GM18951 (cell line): Measurements from ENCODE around the gene TCF7L1.
"Not testable (repeated sequence)": the region's sequence is repeated elsewhere in the genome, so short reads cannot be mapped to it uniquely, and the experiment has no call there.

Experiments
- POLR2A ChIP-seq: IDR thresholded peaks from 4 replicates; pipeline ENCODE4 v1.6.1; 2011; ENCODE audit warnings: mild to moderate bottlenecking; ENCODE audit not compliant: insufficient read length, insufficient read depth; ENCODE audit errors: extremely low read depth
- in situ Hi-C: fragments of 300-500 bp; cut with MboI; formaldehyde crosslinking; loops from one replicate; pipeline ENCODE4 v1.12.0; 2022; ENCODE audit warnings: low sequenced_read_pairs, mixed read lengths, inconsistent platforms; ENCODE audit not compliant: unreplicated experiment

The TCF7L1 gene

DNA sequence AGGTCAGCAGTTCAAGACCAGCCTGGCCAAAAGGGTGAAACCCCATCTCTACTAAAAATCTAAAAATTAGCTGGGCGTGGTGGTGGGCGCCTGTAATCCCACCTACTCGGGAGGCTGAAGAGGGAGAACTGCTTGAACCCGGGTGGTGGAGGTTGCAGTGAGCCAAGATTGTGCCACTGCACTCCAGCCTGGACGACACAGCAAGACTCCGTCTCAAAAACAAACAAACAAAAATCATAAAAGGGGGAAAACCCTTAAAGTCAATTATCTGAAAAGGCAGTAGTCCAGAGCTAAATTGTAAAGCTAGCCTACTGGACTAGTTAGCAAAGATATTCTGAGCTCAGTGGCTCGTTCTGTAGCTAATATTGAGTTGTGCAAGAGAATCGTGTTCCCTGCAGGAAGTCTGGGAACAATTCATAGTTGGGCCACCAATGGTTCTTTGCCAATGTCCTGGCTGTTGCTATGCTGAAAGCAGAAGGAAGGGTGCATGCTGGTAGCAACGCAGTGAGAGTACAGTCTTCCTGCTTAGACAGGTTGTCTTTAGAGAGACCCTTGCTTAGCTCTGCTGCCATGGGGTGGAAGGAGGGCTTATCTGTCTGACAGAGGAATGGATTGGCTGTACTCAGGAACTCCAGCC, 190.3 kb downstream of the TCF7L1 start:
- TF ChIP-seq POLR2A: no peak
- in situ Hi-C loops: no loop called here

GRCh38 chr2:85323988-85324367, 190.8 kb downstream of the TCF7L1 start:
- in situ Hi-C loops: not testable (repeated sequence)

DNA sequence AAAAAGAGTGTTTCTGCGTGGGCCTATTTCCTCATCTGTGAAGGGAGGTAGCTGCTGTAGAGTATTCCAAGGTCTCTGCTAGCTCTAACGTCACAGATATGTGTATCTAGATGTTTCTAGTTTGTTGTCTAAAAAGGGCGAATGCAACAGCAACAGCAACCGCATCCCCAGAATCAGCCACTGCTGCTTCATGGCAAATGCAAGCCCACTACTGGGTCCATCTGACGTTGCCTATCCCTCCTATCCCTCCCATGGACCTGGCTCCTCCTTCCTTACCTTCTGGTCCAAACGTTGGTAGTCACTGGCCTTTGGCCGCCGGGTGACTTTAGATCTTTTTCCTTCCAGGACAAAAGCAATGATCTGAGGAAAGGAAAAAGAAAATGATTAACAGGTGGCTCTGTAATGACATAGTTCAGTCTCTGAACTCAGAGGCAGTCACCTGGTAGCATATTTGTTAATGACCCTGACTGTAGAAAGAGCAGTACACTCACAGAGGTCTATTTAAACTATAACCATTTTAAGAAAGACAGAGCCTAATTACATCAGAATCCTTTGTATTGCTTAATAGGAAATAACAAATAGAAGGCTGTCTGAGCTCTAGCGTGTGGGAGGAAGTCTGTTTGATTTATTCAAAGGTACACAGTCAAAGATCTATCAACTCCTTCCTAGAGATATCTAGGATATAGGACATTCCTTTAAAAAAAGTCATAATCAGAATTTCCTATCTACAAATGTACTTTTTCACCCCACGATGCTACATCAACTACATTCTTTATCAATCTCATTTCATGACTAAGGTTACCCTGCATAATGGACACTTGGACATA, 191.7 kb downstream of the TCF7L1 start:
- in situ Hi-C loops: no loop called here
- no peak for TF ChIP-seq POLR2A

GRCh38 chr2:85325466-85325811, 192.2 kb downstream of the TCF7L1 start:
- no peak for TF ChIP-seq POLR2A
- in situ Hi-C loops: no loop called here

DNA sequence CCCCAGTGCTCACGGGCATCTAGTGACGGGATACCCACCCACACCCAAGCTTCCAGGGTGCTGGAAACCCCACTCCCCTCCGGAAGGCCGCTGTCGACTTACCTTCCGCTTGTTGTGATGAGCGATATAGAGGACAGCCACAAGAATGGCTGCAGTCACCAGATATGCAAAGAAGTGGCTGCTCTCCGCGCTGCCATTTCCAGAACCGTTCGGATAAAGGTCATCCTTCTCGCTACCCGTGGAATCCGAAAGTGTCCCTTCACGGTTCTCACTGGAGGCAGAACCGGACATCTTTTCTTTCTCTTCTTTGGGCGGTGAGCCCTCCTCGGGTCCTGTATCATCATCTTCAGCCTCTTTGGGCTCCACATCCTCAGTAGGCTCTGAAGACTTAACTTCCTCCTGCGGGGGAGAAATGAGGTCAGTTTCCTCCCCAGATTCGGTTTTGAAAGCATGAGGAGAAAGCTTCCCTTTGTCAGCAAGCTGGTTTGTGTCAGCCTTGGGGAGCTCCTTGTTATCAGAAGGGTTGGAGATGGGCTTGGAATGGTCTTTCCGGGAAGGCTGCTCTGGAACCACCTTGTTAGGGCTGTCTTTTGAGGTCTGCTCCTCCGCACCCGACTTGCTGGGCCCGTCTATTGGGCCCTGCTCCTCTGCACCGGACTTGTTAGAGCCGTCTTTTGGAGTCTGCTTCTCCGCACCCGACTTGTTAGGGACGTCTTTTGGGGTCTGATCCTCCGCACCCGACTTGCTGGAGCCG, 193.4 kb downstream of the TCF7L1 start:
- in situ Hi-C loops: no loop called here
- no peak for TF ChIP-seq POLR2A

DNA sequence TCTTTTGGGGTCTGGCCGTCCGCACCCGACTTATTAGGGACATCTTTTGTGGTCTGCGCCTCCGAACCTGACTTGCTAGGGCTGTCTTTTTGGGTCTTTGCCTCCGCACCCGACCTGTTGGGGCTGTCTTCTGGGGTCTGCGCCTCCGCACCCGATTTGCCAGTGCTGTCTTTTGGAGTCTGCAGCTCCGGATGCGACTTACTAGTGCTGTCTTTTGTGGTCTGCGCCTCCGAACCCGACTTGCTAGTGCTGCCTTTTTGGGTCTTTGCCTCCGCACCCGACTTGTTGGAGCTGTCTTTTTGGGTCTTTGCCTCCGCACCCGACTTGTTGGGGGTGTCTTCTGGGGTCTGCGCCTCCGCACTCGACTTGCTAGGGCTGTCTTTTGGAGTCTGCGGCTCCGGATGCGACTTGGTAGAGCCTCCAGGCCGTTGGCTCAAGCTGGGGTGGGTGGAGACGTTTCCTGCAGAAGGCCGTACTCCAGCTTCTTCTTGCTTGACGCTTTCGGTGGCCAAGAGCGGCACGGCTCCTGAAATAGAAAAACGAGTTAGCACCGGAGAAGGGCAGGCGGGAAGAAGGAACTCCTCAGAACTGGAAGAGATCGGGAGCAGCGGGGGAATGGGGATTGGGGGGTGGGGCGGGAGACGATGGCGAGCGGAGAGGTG, 194.1 kb downstream of the TCF7L1 start:
- in situ Hi-C loops: no loop called here

DNA sequence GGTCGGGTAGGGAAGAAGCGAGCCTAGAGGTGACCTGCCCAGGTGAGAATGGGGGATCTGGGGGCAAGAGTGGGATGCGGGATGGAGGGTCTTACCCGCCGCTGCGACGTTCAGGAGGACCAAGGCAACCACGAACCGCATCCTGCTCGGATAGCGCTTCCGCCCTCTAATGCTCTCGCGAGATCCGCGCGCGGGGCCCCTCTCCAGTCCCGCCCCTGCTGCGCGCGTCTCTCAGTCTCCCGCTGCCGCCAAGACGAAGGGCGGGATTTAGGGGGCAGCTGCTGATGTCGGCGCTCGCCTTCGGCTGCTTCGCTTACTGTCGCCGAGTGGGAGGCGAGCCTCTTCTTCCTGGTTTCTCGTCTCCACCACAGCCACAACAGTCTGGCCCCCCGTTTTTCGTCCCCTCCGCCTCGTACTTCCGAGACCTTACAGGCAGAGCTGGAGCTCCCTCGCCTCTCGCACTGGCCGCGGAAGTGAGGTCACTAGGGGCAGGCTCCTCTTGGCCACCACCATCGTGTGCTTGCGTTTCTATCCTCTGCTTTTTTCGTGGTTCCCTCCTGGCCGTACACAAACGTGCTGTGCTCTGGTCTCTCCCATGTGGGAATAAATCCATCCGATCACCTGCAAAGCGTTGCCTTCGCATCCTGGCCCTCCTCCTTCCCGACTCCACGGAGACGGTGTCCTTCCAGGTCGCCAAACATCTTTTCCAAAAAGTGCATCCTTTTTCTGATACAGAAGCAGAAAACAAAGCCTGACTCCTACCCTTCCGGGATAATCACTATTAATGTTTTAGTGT, 194.8 kb downstream of the TCF7L1 start, which contains the start of gene TGOLN2:
TSS of gene TGOLN2 (minus strand) at position 168 of the 796 bp plus-strand sequence. CDS start at position 141, 27 bp downstream.
- in situ Hi-C loops: no loop called here
- TF ChIP-seq POLR2A: peak; percentile 98

More for the DNA sequence above, 194.1 kb downstream of the TCF7L1 start:
- TF ChIP-seq POLR2A: no peak

DNA sequence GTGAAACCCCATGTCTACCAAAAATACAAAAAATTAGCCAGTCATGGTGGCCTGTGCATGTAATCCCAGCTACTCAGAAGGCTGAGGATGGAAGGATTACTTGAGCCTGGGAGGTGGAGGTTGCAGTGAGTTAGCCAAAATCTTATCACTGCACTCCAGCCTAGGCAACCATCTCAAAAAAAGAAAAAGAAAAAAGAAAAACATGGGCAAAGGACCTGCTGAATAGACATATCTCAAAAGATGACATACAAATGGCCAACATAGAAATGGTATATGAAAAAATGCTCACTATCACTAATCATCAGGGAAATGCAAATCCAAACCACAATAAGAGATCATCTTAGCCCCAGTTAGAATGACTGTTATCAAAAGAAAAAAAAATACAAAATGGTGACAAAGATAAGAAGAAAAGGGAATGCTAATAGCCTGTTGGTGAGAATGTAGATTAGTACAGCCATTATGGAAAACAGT, 196.0 kb downstream of the TCF7L1 start:
- no peak for TF ChIP-seq POLR2A
- in situ Hi-C loops: no loop called here

GRCh38 chr2:85329701-85330100, 196.5 kb downstream of the TCF7L1 start:
- in situ Hi-C loops: not testable (repeated sequence)

GRCh38 chr2:85330839-85331636, 197.8 kb downstream of the TCF7L1 start:
- in situ Hi-C loops: no loop called here
- no peak for TF ChIP-seq POLR2A

- in situ Hi-C loops: not testable (repeated sequence)
Observed at GRCh38 chr2:85333877-85334276, 200.7 kb downstream of the TCF7L1 start.

- in situ Hi-C loops: no loop called here
- no peak for TF ChIP-seq POLR2A
Observed at GRCh38 chr2:85334928-85335327, 201.7 kb downstream of the TCF7L1 start.
